GM12878 (cell line): ENCODE measurements around the gene LYPLAL1. TPM values are rescaled to one million over a fixed set of nuclear protein-coding genes. Genes with fewer than 3 reads are reported as not detected.

ENCODE experiments used
- ATAC-seq: fragments of 200-7000 bp; cut with Tn5 transposase; 3 replicates; pipeline ENCODE4 v1.9.1; 2020; ENCODE audit warnings: mild to moderate bottlenecking, moderate library complexity
- BruUV-seq: library from RNA; stranded (reverse); fragments of 400-500 nt; replicated peaks from 2 replicates; lab custom pipeline; 2021; lab: Mats Ljungman, UMichigan
- CTCF ChIA-PET: fragments of 300-600 bp; sonication (Branson Sonifier 250); formaldehyde crosslinking; extraction: SDS; loops from one replicate; lab custom pipeline; 2021; ENCODE audit warnings: inconsistent platforms; lab: Yijun Ruan, JAX
- POLR2A ChIA-PET: fragments of 350-600 bp; formaldehyde crosslinking; extraction: SDS; loops from one replicate; lab custom pipeline; 2021; ENCODE audit warnings: inconsistent platforms; lab: Charles Lee
- RAD21 ChIA-PET: fragments of 300-600 bp; sonication (Branson Sonifier 250); formaldehyde crosslinking; loops from one replicate; lab custom pipeline; 2023; ENCODE audit warnings: antibody characterized with exemption; ENCODE audit not compliant: unreplicated experiment; lab: Charles Lee
- SMC1A ChIA-PET: fragments of 300-600 bp; sonication (Branson Sonifier 250); formaldehyde crosslinking; loops from one replicate; lab custom pipeline; 2023; ENCODE audit not compliant: unreplicated experiment, uncharacterized antibody; lab: Charles Lee
- DNase-seq: peaks from one replicate; pipeline ENCODE4 v3.0.0-alpha.2; 2011; ENCODE audit warnings: low read depth, low spot score
- FAIRE-seq: peaks from 3 replicates; lab custom pipeline; 2011; peaks lifted over from hg19 to GRCh38; lab: Jason Lieb, UNC
- H2AFZ ChIP-seq: 2 replicates; pipeline ENCODE4 v1.6.0; 2011; ENCODE audit warnings: low read depth, low read length, control low read depth; ENCODE audit not compliant: control insufficient read depth
- H3K27ac ChIP-seq: 2 replicates; pipeline ENCODE4 v1.5.1; 2011; ENCODE audit warnings: control low read depth; ENCODE audit not compliant: control insufficient read depth, insufficient read depth
- H3K27me3 ChIP-seq, 2 experiments: replicated peaks in 1 of 2; 2 replicates each; pipeline versions ENCODE4 v1.6.0 to v1.6.1; 2011; ENCODE audit warnings: low read length in 1 of 2; ENCODE audit not compliant: control insufficient read depth in 2 of 2, insufficient read depth in 2 of 2
- H3K36me3 ChIP-seq, 2 experiments: 2 replicates each; pipeline ENCODE4 v1.5.1; 2011; ENCODE audit warnings: low read length in 1 of 2; ENCODE audit not compliant: control insufficient read depth in 2 of 2, insufficient read depth in 2 of 2
- H3K4me1 ChIP-seq: 2 replicates; pipeline ENCODE4 v1.6.1; 2011; ENCODE audit warnings: mild to moderate bottlenecking, low read length, moderate library complexity, mixed read lengths; ENCODE audit not compliant: control insufficient read depth, insufficient read depth
- H3K4me2 ChIP-seq: 2 replicates; pipeline ENCODE4 v1.6.0; 2011; ENCODE audit warnings: control low read depth; ENCODE audit not compliant: control insufficient read depth, insufficient read depth
- H3K4me3 ChIP-seq: fragments of 200-600 bp; sonication (generic); 2 replicates; pipeline ENCODE4 v1.5.1; 2016
- H3K79me2 ChIP-seq: 2 replicates; pipeline ENCODE4 v1.6.0; 2011; ENCODE audit warnings: low read length; ENCODE audit not compliant: control insufficient read depth, insufficient read depth
- H3K9ac ChIP-seq: 2 replicates; pipeline ENCODE4 v1.8.0; 2011; ENCODE audit warnings: low read length, control low read depth, mixed read lengths; ENCODE audit not compliant: control insufficient read depth, insufficient read depth
- H3K9me3 ChIP-seq: replicated peaks from 3 replicates; pipeline ENCODE4 v1.5.1; 2011; ENCODE audit warnings: mild to moderate bottlenecking, low read length; ENCODE audit not compliant: control insufficient read depth, insufficient read depth
- H4K20me1 ChIP-seq: 2 replicates; pipeline ENCODE4 v1.6.0; 2011; ENCODE audit not compliant: control insufficient read depth, insufficient read depth
- CTCF ChIP-seq, 3 experiments: IDR thresholded peaks in 2 of 3; conservative IDR thresholded peaks in 1 of 3; 2 replicates each; pipeline ENCODE4 v1.5.1; 2011; ENCODE audit warnings: low read depth in 3 of 3, low read length in 3 of 3, mild to moderate bottlenecking in 3 of 3, control low read depth in 2 of 3, moderate library complexity in 2 of 3, inconsistent platforms in 1 of 3, mixed read lengths in 1 of 3; ENCODE audit not compliant: control insufficient read depth in 2 of 3, insufficient read depth in 1 of 3; ENCODE audit errors: extremely low read depth in 1 of 3
- WRNIP1 ChIP-seq: IDR thresholded peaks from 2 replicates; pipeline ENCODE4 v1.6.1; 2011; ENCODE audit warnings: low read depth, low read length, improper control_type of control experiment, borderline replicate concordance
- YY1 ChIP-seq: IDR thresholded peaks from 2 replicates; pipeline ENCODE4 v1.6.1; 2011; ENCODE audit warnings: low read depth, mild to moderate bottlenecking, low read length
- whole genome bisulfite sequencing: methylation state at CpG from one replicate; pipeline ENCODE4 v1.1.6; 2016; ENCODE audit warnings: low lambda C conversion rate; ENCODE audit not compliant: insufficient replicate concordance, insufficient coverage; ENCODE audit errors: missing lambda C conversion rate; 5-methylcytosine and 5-hydroxymethylcytosine counted together
- in situ Hi-C: fragments of 300-500 bp; cut with MboI; formaldehyde crosslinking; loops from 9 replicates; pipeline ENCODE4 v1.14.3; 2018; ENCODE audit warnings: mixed read lengths
- intact Hi-C: fragments of 100-400 bp; cut with micrococcal nuclease; formaldehyde crosslinking; loops from one replicate; pipeline ENCODE4 v1.14.2; 2022; ENCODE audit not compliant: unreplicated experiment
- polyA plus RNA-seq, 11 experiments: library from polyadenylated mRNA; depleted of rRNA in 4 of 11; unstranded in 6 of 11; stranded (reverse) in 5 of 11; fragments of >200 nt; fragmentation: Nextera tagmentation in 4 of 11; fragmentation: Illumina TruSeq in 1 of 11; extraction: Ambion mirVana in 4 of 11; extraction: Trizol in 1 of 11; gene quantifications; 1 replicate in 1 of 11; 2 replicates in 10 of 11; pipeline versions ENCODE4 v1.2.1 to v1.2.3, GENCODE V29; 2011 to 2016; ENCODE audit warnings: inconsistent platforms in 2 of 11, missing spikeins in 2 of 11, low read depth in 1 of 11
- total RNA-seq, 4 experiments: library from RNA; depleted of rRNA in 3 of 4; stranded (reverse); fragments of >200 nt in 3 of 4; fragmentation: Illumina TruSeq in 1 of 4; extraction: Trizol in 1 of 4; gene quantifications; 2 replicates each; pipeline versions ENCODE4 v1.2.1 to v1.2.3, GENCODE V29; 2013 to 2021

LYPLAL1 gene
- total and polyA plus RNA-seq, 10 of the 15 experiments (the other 5 are each of a cell fraction or from before 2014, with no cell fraction given) = 19.4 to 112 (median 40.5) TPM

GRCh38 chr1:219184337-219184736, 10.7 kb downstream of the LYPLAL1 start:
- intact Hi-C loops = no loop called here
- no TSS peak for BruUV-seq

More at GRCh38 chr1:219184337-219184736, 10.7 kb downstream of the LYPLAL1 start:
- RAD21 ChIA-PET = no interaction called here
- SMC1A ChIA-PET = interaction anchor here (6.5 kb wide), 1 partner anchor 8 kb away, joined by 173 read pairs; the partner anchor contains the start of gene LYPLAL1
- TF ChIP-seq WRNIP1 (no peak), CTCF (IDR thresholded peaks at IDR 0.05 in 2 of 3, conservative IDR thresholded peaks at IDR 0.05 in 1 of 3; ENCODE audit: control insufficient read depth in 2 of 3, extremely low read depth in 1 of 3, insufficient read depth in 1 of 3, low read depth in 3 of 3, low read length in 3 of 3) (no peak), YY1 (no peak)
- TF ChIP-seq, all 136 proteins: peak for 0
- POLR2A ChIA-PET = interaction anchor here (7.1 kb wide), 1 partner anchor 9 kb away, joined by 98 read pairs; the partner anchor contains the start of gene LYPLAL1
- ATAC-seq (no peak), DNase-seq (no peak), FAIRE-seq (no peak)
- H3K4me2 ChIP-seq = no peak overlapping the region
- CTCF ChIA-PET = no interaction called here
- peaks cover 0 to 8% of the 10 kb centered on the region in 2 experiments; a peak in 1 of 4 replicates for H3K36me3 ChIP-seq
- peaks cover 5% of the 10 kb centered on the region; the same call in 2 of the 3 replicates for H3K9me3 ChIP-seq
- H2AFZ ChIP-seq = no peak overlapping the region
- H3K4me3 ChIP-seq = no peak overlapping the region
- WGBS = 3% methylated on average over 1 of the region's 1 CpG
- in situ Hi-C loops = loop anchor here (25.0 kb wide), 1 partner anchor 1053 kb away; no protein-coding TSS in a partner anchor
- no peaks in the 10 kb centered on the region for H4K20me1 ChIP-seq
- no peak overlapping the region for H3K27ac ChIP-seq
- no peak overlapping the region for H3K9ac ChIP-seq
- peaks cover 44% of the 10 kb centered on the region for H3K79me2 ChIP-seq
- H3K4me1 ChIP-seq = peaks cover 13% of the 10 kb centered on the region; the same call in 1 of the 2 replicates
- no peaks in the 10 kb centered on the region for H3K27me3 ChIP-seq
